Right lobe of liver (tissue), 4 donors: ENCODE measurements around the gene TSPAN5.

Source experiments
- POLR2A ChIP-seq: fragments of 450-650 bp; IDR thresholded peaks from one replicate; pipeline ENCODE4 v1.6.1; 2017; ENCODE audit warnings: antibody characterized with exemption, mild to moderate bottlenecking
- TF ChIP-seq, protein P1 (sequence below), 4 donors: fragments of 200-600 bp in 3 of 4; fragments of 450-650 bp in 1 of 4; IDR thresholded peaks; one replicate each; pipeline versions ENCODE4 v1.5.1 to v1.8.0; 2016 to 2022; ENCODE audit warnings: antibody characterized with exemption in 4 of 4, mild to moderate bottlenecking in 2 of 4
- donor health status: DM: no; HTN: no; CAD: no.
- donor health status: DM: no; HTN: no; CAD: no.
- donor health status: DM: no; HTN: yes; CAD: no.

DNA sequence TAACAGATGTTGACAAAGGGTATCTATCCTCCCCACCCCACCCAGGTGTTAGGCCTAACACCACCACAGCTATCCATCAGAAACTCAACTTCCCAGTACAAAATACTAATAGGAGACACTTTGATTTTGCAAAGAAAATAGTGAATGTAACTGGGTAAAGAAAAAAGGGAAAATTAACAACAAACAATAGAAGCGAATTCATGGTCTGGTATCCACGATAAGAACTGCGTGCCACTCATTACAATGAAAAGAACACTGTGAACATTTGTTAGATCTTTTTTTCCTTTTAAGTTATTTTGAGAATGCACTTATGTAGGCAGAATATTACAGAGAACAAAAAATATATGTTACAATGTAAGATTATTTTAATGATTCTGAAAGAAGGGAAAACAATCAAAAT lies 12.0 kb downstream of the TSPAN5 start:
- TF ChIP-seq, protein P1, sequence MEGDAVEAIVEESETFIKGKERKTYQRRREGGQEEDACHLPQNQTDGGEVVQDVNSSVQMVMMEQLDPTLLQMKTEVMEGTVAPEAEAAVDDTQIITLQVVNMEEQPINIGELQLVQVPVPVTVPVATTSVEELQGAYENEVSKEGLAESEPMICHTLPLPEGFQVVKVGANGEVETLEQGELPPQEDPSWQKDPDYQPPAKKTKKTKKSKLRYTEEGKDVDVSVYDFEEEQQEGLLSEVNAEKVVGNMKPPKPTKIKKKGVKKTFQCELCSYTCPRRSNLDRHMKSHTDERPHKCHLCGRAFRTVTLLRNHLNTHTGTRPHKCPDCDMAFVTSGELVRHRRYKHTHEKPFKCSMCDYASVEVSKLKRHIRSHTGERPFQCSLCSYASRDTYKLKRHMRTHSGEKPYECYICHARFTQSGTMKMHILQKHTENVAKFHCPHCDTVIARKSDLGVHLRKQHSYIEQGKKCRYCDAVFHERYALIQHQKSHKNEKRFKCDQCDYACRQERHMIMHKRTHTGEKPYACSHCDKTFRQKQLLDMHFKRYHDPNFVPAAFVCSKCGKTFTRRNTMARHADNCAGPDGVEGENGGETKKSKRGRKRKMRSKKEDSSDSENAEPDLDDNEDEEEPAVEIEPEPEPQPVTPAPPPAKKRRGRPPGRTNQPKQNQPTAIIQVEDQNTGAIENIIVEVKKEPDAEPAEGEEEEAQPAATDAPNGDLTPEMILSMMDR (IDR thresholded peaks at IDR 0.05) = no peak
- TF ChIP-seq POLR2A = no peak
